GM12878 (cell line): Measurements from ENCODE around the gene NOD1.

Source experiments
- CHD1 ChIP-seq: IDR thresholded peaks from 2 replicates; pipeline ENCODE4 v1.6.1; 2012; ENCODE audit warnings: low read depth, low read length, improper control_type of control experiment
- EGR1 ChIP-seq, 2 experiments: IDR thresholded peaks; 1 replicate in 1 of 2; 2 replicates in 1 of 2; pipeline ENCODE4 v1.6.1; 2011 to 2012; ENCODE audit warnings: low read depth in 2 of 2, low read length in 2 of 2, borderline replicate concordance in 1 of 2, mild to moderate bottlenecking in 1 of 2, moderate library complexity in 1 of 2
- EP300 ChIP-seq, 2 experiments: fragments of 150-350 bp in 1 of 2; IDR thresholded peaks; 2 replicates each; pipeline ENCODE4 v1.6.1; 2011 to 2012; ENCODE audit warnings: low read depth in 2 of 2, low read length in 2 of 2, borderline replicate concordance in 1 of 2, improper control_type of control experiment in 1 of 2, inconsistent platforms in 1 of 2; ENCODE audit not compliant: control insufficient read depth in 1 of 2
- HDGF ChIP-seq: fragments of 450-650 bp; IDR thresholded peaks from 2 replicates; pipeline ENCODE4 v1.6.1; 2016; ENCODE audit warnings: antibody characterized with exemption
- NR2C2 ChIP-seq: IDR thresholded peaks from 2 replicates; pipeline ENCODE4 v1.6.1; 2011; ENCODE audit warnings: borderline replicate concordance, low read depth; ENCODE audit not compliant: control insufficient read depth, insufficient read length
- POLR2AphosphoS2 ChIP-seq: IDR thresholded peaks from 2 replicates; pipeline ENCODE4 v1.6.1; 2011; ENCODE audit warnings: low read depth, mild to moderate bottlenecking, low read length, improper control_type of control experiment, moderate library complexity
- POLR2AphosphoS5 ChIP-seq: IDR thresholded peaks from 2 replicates; pipeline ENCODE4 v1.6.1; 2011; ENCODE audit warnings: mild to moderate bottlenecking, low read length, inconsistent platforms
- TF ChIP-seq, protein P1 (sequence below), 3 experiments: IDR thresholded peaks in 2 of 3; conservative IDR thresholded peaks in 1 of 3; 2 replicates each; pipeline ENCODE4 v1.5.1; 2011; ENCODE audit warnings: low read depth in 3 of 3, low read length in 3 of 3, mild to moderate bottlenecking in 3 of 3, control low read depth in 2 of 3, moderate library complexity in 2 of 3, inconsistent platforms in 1 of 3, mixed read lengths in 1 of 3; ENCODE audit not compliant: control insufficient read depth in 2 of 3, insufficient read depth in 1 of 3; ENCODE audit errors: extremely low read depth in 1 of 3
- TF ChIP-seq, protein P2 (sequence below): IDR thresholded peaks from 2 replicates; pipeline ENCODE4 v1.6.1; 2011; ENCODE audit warnings: low read depth, mild to moderate bottlenecking, low read length, moderate library complexity, borderline replicate concordance; ENCODE audit errors: extremely low read depth
- TF ChIP-seq, protein P3 (sequence below): IDR thresholded peaks from 2 replicates; pipeline ENCODE4 v1.6.1; 2012; ENCODE audit warnings: low read depth, low read length, improper control_type of control experiment
- TF ChIP-seq, protein P4 (sequence below): IDR thresholded peaks from 2 replicates; pipeline ENCODE4 v1.6.1; 2012; ENCODE audit warnings: mild to moderate bottlenecking, low read depth, low read length
- TF ChIP-seq, protein P5 (sequence below): fragments of 450-650 bp; IDR thresholded peaks from 2 replicates; pipeline ENCODE4 v1.6.1; 2017; ENCODE audit warnings: mild to moderate bottlenecking, moderate library complexity

DNA sequence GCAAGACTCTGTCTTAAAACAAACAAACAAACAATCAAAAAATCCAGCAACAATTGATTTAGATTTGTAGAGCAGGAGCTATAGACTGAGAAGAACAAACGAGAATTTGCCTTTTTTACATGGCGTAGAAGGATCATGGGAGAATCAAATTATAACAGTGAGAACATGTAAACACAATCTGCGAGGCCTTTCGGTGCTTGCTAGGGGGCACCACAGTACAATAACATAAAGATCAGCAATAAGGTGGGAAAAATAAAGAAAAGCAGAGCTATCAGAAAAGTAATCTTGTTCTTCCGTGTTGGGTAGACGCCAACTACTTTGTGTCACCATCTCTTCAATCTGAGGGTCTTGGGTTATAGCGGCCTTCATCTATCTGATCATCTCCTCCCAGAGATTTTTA, 82.2 kb downstream of the NOD1 start:
- TF ChIP-seq, protein P1, sequence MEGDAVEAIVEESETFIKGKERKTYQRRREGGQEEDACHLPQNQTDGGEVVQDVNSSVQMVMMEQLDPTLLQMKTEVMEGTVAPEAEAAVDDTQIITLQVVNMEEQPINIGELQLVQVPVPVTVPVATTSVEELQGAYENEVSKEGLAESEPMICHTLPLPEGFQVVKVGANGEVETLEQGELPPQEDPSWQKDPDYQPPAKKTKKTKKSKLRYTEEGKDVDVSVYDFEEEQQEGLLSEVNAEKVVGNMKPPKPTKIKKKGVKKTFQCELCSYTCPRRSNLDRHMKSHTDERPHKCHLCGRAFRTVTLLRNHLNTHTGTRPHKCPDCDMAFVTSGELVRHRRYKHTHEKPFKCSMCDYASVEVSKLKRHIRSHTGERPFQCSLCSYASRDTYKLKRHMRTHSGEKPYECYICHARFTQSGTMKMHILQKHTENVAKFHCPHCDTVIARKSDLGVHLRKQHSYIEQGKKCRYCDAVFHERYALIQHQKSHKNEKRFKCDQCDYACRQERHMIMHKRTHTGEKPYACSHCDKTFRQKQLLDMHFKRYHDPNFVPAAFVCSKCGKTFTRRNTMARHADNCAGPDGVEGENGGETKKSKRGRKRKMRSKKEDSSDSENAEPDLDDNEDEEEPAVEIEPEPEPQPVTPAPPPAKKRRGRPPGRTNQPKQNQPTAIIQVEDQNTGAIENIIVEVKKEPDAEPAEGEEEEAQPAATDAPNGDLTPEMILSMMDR (IDR thresholded peaks at IDR 0.05 in 2 of 3, conservative IDR thresholded peaks at IDR 0.05 in 1 of 3; ENCODE audit: control insufficient read depth in 2 of 3, extremely low read depth in 1 of 3, insufficient read depth in 1 of 3, low read depth in 3 of 3, low read length in 3 of 3) = peak in 2 of 3 experiments; percentile 10 to 25; a peak in 2 of 6 replicates
- TF ChIP-seq NR2C2 (no peak), POLR2AphosphoS5 (no peak), EGR1 (IDR thresholded peaks at IDR 0.05; ENCODE audit: borderline replicate concordance in 1 of 2, low read depth in 2 of 2, low read length in 2 of 2) (no peak), EP300 (IDR thresholded peaks at IDR 0.05; ENCODE audit: borderline replicate concordance in 1 of 2, control insufficient read depth in 1 of 2, low read depth in 2 of 2, low read length in 2 of 2) (no peak), HDGF (no peak), POLR2AphosphoS2 (no peak), CHD1 (no peak)
- TF ChIP-seq, protein P2, sequence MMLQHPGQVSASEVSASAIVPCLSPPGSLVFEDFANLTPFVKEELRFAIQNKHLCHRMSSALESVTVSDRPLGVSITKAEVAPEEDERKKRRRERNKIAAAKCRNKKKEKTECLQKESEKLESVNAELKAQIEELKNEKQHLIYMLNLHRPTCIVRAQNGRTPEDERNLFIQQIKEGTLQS = no peak
- TF ChIP-seq, protein P3, sequence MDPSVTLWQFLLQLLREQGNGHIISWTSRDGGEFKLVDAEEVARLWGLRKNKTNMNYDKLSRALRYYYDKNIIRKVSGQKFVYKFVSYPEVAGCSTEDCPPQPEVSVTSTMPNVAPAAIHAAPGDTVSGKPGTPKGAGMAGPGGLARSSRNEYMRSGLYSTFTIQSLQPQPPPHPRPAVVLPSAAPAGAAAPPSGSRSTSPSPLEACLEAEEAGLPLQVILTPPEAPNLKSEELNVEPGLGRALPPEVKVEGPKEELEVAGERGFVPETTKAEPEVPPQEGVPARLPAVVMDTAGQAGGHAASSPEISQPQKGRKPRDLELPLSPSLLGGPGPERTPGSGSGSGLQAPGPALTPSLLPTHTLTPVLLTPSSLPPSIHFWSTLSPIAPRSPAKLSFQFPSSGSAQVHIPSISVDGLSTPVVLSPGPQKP = no peak
- TF ChIP-seq, protein P4, sequence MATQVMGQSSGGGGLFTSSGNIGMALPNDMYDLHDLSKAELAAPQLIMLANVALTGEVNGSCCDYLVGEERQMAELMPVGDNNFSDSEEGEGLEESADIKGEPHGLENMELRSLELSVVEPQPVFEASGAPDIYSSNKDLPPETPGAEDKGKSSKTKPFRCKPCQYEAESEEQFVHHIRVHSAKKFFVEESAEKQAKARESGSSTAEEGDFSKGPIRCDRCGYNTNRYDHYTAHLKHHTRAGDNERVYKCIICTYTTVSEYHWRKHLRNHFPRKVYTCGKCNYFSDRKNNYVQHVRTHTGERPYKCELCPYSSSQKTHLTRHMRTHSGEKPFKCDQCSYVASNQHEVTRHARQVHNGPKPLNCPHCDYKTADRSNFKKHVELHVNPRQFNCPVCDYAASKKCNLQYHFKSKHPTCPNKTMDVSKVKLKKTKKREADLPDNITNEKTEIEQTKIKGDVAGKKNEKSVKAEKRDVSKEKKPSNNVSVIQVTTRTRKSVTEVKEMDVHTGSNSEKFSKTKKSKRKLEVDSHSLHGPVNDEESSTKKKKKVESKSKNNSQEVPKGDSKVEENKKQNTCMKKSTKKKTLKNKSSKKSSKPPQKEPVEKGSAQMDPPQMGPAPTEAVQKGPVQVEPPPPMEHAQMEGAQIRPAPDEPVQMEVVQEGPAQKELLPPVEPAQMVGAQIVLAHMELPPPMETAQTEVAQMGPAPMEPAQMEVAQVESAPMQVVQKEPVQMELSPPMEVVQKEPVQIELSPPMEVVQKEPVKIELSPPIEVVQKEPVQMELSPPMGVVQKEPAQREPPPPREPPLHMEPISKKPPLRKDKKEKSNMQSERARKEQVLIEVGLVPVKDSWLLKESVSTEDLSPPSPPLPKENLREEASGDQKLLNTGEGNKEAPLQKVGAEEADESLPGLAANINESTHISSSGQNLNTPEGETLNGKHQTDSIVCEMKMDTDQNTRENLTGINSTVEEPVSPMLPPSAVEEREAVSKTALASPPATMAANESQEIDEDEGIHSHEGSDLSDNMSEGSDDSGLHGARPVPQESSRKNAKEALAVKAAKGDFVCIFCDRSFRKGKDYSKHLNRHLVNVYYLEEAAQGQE = no peak
- TF ChIP-seq, protein P5, sequence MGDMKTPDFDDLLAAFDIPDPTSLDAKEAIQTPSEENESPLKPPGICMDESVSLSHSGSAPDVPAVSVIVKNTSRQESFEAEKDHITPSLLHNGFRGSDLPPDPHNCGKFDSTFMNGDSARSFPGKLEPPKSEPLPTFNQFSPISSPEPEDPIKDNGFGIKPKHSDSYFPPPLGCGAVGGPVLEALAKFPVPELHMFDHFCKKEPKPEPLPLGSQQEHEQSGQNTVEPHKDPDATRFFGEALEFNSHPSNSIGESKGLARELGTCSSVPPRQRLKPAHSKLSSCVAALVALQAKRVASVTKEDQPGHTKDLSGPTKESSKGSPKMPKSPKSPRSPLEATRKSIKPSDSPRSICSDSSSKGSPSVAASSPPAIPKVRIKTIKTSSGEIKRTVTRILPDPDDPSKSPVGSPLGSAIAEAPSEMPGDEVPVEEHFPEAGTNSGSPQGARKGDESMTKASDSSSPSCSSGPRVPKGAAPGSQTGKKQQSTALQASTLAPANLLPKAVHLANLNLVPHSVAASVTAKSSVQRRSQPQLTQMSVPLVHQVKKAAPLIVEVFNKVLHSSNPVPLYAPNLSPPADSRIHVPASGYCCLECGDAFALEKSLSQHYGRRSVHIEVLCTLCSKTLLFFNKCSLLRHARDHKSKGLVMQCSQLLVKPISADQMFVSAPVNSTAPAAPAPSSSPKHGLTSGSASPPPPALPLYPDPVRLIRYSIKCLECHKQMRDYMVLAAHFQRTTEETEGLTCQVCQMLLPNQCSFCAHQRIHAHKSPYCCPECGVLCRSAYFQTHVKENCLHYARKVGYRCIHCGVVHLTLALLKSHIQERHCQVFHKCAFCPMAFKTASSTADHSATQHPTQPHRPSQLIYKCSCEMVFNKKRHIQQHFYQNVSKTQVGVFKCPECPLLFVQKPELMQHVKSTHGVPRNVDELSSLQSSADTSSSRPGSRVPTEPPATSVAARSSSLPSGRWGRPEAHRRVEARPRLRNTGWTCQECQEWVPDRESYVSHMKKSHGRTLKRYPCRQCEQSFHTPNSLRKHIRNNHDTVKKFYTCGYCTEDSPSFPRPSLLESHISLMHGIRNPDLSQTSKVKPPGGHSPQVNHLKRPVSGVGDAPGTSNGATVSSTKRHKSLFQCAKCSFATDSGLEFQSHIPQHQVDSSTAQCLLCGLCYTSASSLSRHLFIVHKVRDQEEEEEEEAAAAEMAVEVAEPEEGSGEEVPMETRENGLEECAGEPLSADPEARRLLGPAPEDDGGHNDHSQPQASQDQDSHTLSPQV = no peak
